ENCODE data around the gene OCA2. TPM values are rescaled to one million over a fixed set of nuclear protein-coding genes. Genes with fewer than 3 reads are reported as not detected.
A peak's percentile ranks its signal among the peaks of the same experiment; 100 is the strongest.

Gene OCA2
- total RNA-seq, 2 experiments from 2014 or later = not detected

GRCh38 chr15:28117432-28117990 lies 18.4 kb upstream of the OCA2 start:
- Mint-ChIP-seq H3K27ac (peak overlapping the region; percentile 48), H3K27me3 (ENCODE audit: low read depth) (no peaks in the 10 kb centered on the region), H3K9me3 (ENCODE audit: insufficient read depth) (no peaks in the 10 kb centered on the region)

DNA sequence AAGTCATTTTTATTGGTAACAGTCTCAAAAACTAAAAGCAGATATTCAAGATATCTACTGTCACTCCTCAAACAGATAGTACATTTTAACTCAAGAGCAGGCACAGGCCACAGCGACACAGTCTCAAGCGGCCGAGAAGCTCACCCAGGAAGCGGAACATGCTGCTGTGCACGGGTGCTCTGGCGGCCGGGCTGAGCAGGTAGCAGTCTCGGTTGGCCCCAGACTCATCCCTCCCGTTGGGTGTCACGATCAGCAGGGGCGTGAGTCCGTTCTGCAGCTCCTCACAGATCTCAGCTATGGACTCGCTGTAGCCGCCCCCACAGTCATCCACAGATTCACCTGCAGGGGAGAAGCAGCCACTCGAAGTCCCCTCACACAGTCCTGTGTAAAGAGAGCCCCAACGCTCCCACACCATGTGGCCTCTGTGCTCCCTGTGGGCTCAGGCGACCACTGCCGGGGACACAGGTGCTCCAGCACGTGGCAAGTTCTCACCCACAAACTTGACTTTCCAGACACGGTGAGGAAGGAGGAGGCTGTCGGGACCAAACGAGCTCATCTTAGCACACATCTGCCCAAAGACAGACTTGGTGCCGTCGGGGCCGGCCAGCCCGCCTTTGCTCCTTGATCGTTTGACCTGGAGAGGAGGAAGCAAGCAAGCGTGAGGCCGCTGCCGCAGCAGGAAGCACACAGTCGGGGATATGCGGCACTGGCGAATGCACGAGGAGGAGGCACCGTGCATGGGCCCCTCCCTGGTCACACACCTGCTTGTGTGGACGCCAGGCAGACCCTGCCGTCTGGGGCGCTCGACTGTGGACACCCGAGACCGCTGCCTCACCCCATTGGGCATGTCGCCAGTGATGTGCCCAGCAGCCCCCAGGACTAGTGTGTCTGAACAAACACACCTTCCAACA lies 17.7 kb upstream of the OCA2 start:
- ATAC-seq (no peak), DNase-seq (no peak)
- ChIA-PET CTCF (interaction anchor here (2.4 kb wide), 1 partner anchor 10 kb away, joined by 10 read pairs; no protein-coding TSS in a partner anchor), POLR2A (no interaction called here)
- H3K27me3 Mint-ChIP-seq (ENCODE audit: low read depth) = no peaks in the 10 kb centered on the region
- H3K27ac Mint-ChIP-seq = no peak overlapping the region
- H3K4me3 Mint-ChIP-seq = no peak overlapping the region
- peaks cover 10% of the 10 kb centered on the region for H3K4me1 Mint-ChIP-seq (ENCODE audit: low read depth)
- no peaks in the 10 kb centered on the region for H3K9me3 Mint-ChIP-seq (ENCODE audit: insufficient read depth)
- H3K36me3 Mint-ChIP-seq (ENCODE audit: low read depth) = peaks cover 33% of the 10 kb centered on the region

More at GRCh38 chr15:28117432-28117990, 18.4 kb upstream of the OCA2 start:
- ATAC-seq (no peak), DNase-seq (no peak)
- ChIA-PET CTCF (interaction anchor here (2.4 kb wide), 1 partner anchor 9 kb away, joined by 10 read pairs; no protein-coding TSS in a partner anchor), POLR2A (no interaction called here)
- Mint-ChIP-seq H3K36me3 (ENCODE audit: low read depth) (peaks cover 26% of the 10 kb centered on the region), H3K4me3 (no peak overlapping the region), H3K4me1 (ENCODE audit: low read depth) (peaks cover 10% of the 10 kb centered on the region)

- ChIA-PET POLR2A (no interaction called here), CTCF (interaction anchor here (1.3 kb wide), 1 partner anchor 10 kb away, joined by 4 read pairs; no protein-coding TSS in a partner anchor)
- DNase-seq = no peak
These were observed 16.8 kb upstream of the OCA2 start for GRCh38 chr15:28115871-28116270.

DNA sequence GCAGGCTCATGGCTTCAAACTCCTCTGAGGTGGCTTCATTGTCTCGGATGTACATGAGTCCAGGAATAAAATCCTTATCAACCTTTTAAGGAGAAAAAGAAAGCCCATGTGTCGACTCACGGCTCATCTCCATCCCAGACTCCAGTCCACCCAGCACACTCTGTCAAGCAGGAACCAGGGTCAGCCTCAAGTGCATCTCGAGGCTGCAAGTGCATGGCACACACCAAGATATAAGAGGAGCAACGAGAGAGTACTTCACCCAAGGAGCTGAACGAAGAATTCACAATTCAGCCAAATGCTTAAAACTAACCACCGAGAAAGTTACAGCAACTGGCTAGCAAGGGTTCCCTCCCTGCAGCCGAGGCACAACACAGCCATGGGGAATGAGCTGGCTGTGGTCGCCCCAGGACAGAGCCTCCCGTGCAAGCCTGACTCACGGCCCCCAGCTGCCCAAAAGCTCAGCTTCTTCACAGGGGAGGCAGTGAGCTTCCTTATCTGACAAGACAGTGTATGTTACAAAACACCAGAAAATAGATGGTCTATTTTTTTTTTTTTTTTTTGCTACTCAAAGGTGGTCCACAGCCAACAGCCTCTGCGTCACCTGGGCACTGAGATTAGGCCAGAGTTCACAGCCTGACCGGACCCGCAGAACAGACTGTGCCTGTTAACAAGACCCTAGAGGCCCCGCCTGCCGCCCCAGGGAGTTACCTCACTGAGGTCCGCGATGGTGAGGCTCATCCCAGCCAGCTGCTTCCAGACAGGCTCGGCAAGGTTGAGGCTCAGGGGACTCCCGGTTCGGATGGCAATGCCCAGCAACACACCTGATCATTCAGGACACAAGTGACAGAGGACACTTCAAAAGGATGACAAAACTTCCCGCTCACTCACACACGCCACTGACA lies 15.9 kb upstream of the OCA2 start:
- DNase-seq (no peak), ATAC-seq (no peak)
- ChIA-PET POLR2A (no interaction called here), CTCF (interaction anchor here (1.3 kb wide), 1 partner anchor 11 kb away, joined by 4 read pairs; no protein-coding TSS in a partner anchor)
- Mint-ChIP-seq H3K27ac (no peak overlapping the region), H3K36me3 (ENCODE audit: low read depth) (peaks cover 32% of the 10 kb centered on the region), H3K4me1 (ENCODE audit: low read depth) (no peaks in the 10 kb centered on the region), H3K27me3 (ENCODE audit: low read depth) (no peaks in the 10 kb centered on the region), H3K4me3 (no peak overlapping the region), H3K9me3 (ENCODE audit: insufficient read depth) (no peaks in the 10 kb centered on the region)

More at GRCh38 chr15:28115871-28116270, 16.8 kb upstream of the OCA2 start:
- Mint-ChIP-seq H3K27ac (peak overlapping the region; percentile 11), H3K27me3 (ENCODE audit: low read depth) (no peaks in the 10 kb centered on the region), H3K36me3 (ENCODE audit: low read depth) (peaks cover 35% of the 10 kb centered on the region), H3K4me1 (ENCODE audit: low read depth) (peaks cover 4% of the 10 kb centered on the region), H3K4me3 (no peak overlapping the region), H3K9me3 (ENCODE audit: insufficient read depth) (no peaks in the 10 kb centered on the region)
- ATAC-seq = no peak

GRCh38 chr15:28114114-28114455 lies 15.0 kb upstream of the OCA2 start:
- CTCF ChIA-PET = no interaction called here
- Mint-ChIP-seq H3K4me3 (no peak overlapping the region), H3K9me3 (ENCODE audit: insufficient read depth) (no peaks in the 10 kb centered on the region), H3K4me1 (ENCODE audit: low read depth) (no peaks in the 10 kb centered on the region), H3K36me3 (ENCODE audit: low read depth) (peaks cover 32% of the 10 kb centered on the region), H3K27ac (no peak overlapping the region), H3K27me3 (ENCODE audit: low read depth) (no peaks in the 10 kb centered on the region)
- ATAC-seq (no peak), DNase-seq (no peak)
- POLR2A ChIA-PET = no interaction called here

DNA sequence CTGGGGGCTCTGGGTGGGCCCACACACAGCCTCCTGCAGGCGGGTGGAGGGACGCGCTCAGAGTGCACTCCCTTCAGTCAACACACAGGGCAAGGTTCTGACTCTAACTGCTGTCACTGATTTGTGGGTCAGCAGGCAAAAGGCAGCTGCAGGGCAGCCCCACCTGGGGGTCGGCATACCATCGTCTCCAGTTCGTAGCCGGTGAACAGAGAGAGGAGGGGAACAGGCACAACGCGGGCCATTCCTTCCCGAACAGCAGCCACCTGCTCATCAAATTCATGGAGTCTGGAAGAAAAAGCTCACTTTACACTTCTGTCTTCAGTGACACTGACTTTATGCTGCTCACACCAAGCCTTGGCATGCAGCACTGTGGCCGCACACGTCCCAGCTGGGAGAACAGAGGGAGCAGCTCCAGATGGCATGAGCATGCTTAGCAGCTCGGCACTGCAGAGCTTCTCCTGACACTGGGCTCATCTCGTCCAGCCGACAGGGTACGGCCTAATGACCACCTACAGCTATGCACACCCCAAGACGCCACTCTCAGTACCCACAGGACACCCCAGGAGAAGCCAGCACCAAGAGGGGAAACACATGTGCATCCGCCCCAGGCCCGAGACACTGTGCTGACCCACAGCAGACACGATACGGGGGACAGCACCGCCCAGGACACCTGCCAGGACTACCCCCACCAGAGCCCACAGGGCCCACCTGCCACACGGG lies 14.4 kb upstream of the OCA2 start:
- Mint-ChIP-seq H3K9me3 (ENCODE audit: insufficient read depth) (no peaks in the 10 kb centered on the region), H3K4me3 (no peak overlapping the region), H3K27me3 (ENCODE audit: low read depth) (no peaks in the 10 kb centered on the region), H3K36me3 (ENCODE audit: low read depth) (peaks cover 32% of the 10 kb centered on the region), H3K4me1 (ENCODE audit: low read depth) (no peaks in the 10 kb centered on the region), H3K27ac (no peak overlapping the region)
- ChIA-PET POLR2A (no interaction called here), CTCF (no interaction called here)
- ATAC-seq = no peak
- no peak for DNase-seq

- no peak overlapping the region for H3K4me3 Mint-ChIP-seq
- no peak for DNase-seq
- H3K9me3 Mint-ChIP-seq (ENCODE audit: insufficient read depth) = no peaks in the 10 kb centered on the region
- H3K4me1 Mint-ChIP-seq (ENCODE audit: low read depth) = peaks cover 1% of the 10 kb centered on the region
- H3K27ac Mint-ChIP-seq = no peak overlapping the region
- H3K36me3 Mint-ChIP-seq (ENCODE audit: low read depth) = peaks cover 32% of the 10 kb centered on the region
- peaks cover under 1% of the 10 kb centered on the region for H3K27me3 Mint-ChIP-seq (ENCODE audit: low read depth)
- ChIA-PET POLR2A (no interaction called here), CTCF (no interaction called here)
- no peak for ATAC-seq
These were observed 13.8 kb upstream of the OCA2 start for GRCh38 chr15:28112962-28113361.

DNA sequence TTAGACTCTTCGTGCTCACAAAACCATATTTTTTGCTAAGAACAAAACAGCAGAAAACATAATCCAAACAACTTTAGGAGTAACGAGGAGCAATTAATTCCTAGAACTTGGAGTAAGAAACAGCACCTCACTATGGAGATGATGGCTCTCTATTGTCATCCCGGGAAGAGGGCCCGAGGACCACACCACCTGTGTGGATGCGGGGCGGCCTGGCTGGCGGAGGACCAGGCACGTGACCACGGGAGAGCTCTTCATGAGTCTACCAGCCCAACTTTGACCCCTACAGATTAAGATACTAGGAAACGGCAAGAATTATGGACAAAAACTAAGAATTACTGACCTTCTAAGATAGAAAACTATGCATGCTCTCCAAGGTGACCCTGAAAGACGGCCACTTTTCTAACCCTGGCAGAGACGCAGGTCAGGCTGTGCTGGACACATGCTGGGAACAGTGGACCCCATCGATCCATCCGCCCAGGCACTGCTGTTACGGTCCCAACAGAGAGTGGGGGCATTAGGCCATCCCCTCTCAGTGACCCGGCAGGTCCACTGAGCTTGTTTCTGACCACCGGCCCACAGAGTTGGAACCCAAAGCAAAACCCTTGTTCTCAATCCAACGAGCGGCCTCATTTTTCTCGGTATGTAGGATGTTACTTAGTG lies 13.1 kb upstream of the OCA2 start:
- H3K27me3 Mint-ChIP-seq (ENCODE audit: low read depth) = peaks cover 5% of the 10 kb centered on the region
- H3K36me3 Mint-ChIP-seq (ENCODE audit: low read depth) = peaks cover 28% of the 10 kb centered on the region
- H3K4me3 Mint-ChIP-seq = no peak overlapping the region
- DNase-seq = no peak
- no peak overlapping the region for H3K27ac Mint-ChIP-seq
- peaks cover 6% of the 10 kb centered on the region for H3K4me1 Mint-ChIP-seq (ENCODE audit: low read depth)
- no peak for ATAC-seq
- POLR2A ChIA-PET = no interaction called here
- H3K9me3 Mint-ChIP-seq (ENCODE audit: insufficient read depth) = no peaks in the 10 kb centered on the region
- CTCF ChIA-PET = no interaction called here

DNA sequence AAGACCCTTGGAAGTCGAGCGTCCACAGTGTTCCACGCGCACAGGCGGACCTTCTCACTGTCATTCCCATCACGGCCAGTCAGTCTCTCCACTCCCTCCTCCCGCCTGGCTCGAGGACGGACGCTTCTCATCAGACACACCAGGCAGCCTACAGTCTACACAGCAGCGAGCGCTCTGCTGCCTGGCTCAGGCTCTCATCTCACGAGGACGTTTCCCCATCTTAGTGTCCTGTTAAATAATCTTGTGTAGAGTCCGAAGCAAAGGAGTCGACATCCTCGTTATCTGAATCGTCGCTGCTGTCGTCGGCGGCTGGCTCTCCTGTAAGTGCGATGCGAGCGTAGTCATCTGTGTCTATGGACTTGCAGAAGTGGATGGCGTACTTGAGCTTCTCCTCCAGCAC lies 12.4 kb upstream of the OCA2 start:
- H3K27ac Mint-ChIP-seq = no peak overlapping the region
- H3K4me1 Mint-ChIP-seq (ENCODE audit: low read depth) = peaks cover 8% of the 10 kb centered on the region
- H3K36me3 Mint-ChIP-seq (ENCODE audit: low read depth) = peaks cover 29% of the 10 kb centered on the region
- ATAC-seq = no peak
- ChIA-PET CTCF (no interaction called here), POLR2A (no interaction called here)
- H3K9me3 Mint-ChIP-seq (ENCODE audit: insufficient read depth) = no peaks in the 10 kb centered on the region
- DNase-seq = no peak
- H3K27me3 Mint-ChIP-seq (ENCODE audit: low read depth) = peaks cover 8% of the 10 kb centered on the region
- no peak overlapping the region for H3K4me3 Mint-ChIP-seq

- CTCF ChIA-PET = interaction anchor here (1.0 to 2.1 kb wide), 4 partner anchors 11 to 15 kb away, joined by 3 to 10 read pairs (median 4); partner anchors contain the start of gene OCA2
- H3K27me3 Mint-ChIP-seq (ENCODE audit: low read depth) = peaks cover 15% of the 10 kb centered on the region
- no peaks in the 10 kb centered on the region for H3K9me3 Mint-ChIP-seq (ENCODE audit: insufficient read depth)
- H3K4me1 Mint-ChIP-seq (ENCODE audit: low read depth) = peaks cover 14% of the 10 kb centered on the region
- ATAC-seq = no peak
- no peak overlapping the region for H3K4me3 Mint-ChIP-seq
- POLR2A ChIA-PET = no interaction called here
- peaks cover 24% of the 10 kb centered on the region for H3K36me3 Mint-ChIP-seq (ENCODE audit: low read depth)
- no peak for DNase-seq
- H3K27ac Mint-ChIP-seq = no peak overlapping the region
These were observed 11.4 kb upstream of the OCA2 start for GRCh38 chr15:28110481-28110881.

All from activated CD8-positive, alpha-beta T cell treated with anti-CD3 and anti-CD28 coated beads, Interleukin-2, amount 10 ng/mL, durations not matched to agents 7 days and 5 days (primary cell).